ENCODE data around the gene MPZL3. TPM values are rescaled to one million over a fixed set of nuclear protein-coding genes. Genes with fewer than 3 reads are reported as not detected.

MPZL3 gene
- polyA plus RNA-seq, 1 donor from 2014 or later: 3.6 TPM

GRCh38 chr11:118276422-118276821, 24.3 kb upstream of the MPZL3 start:
- no peaks in the 10 kb centered on the region for H3K9me3 ChIP-seq (ENCODE audit: low read length)
- H3F3A ChIP-seq (ENCODE audit: insufficient read depth, low read length, poor library complexity, severe bottlenecking): no peaks in the 10 kb centered on the region
- H3K36me3 ChIP-seq (ENCODE audit: insufficient read depth, low read length): no peaks in the 10 kb centered on the region
- no peaks in the 10 kb centered on the region for H3K79me2 ChIP-seq (replicated peaks; ENCODE audit: insufficient read depth, low read length)
- H3K27ac ChIP-seq (ENCODE audit: low read length): no peak overlapping the region
- H3K4me2 ChIP-seq (ENCODE audit: low read length): no peak overlapping the region
- no peak overlapping the region for H2AFZ ChIP-seq (ENCODE audit: low read depth, low read length)
- no peaks in the 10 kb centered on the region for H3K9me2 ChIP-seq (ENCODE audit: insufficient read depth, low read length)
- no peaks in the 10 kb centered on the region for H4K20me1 ChIP-seq (ENCODE audit: insufficient read depth)
- TF ChIP-seq SMC3 (conservative IDR thresholded peaks at IDR 0.05; ENCODE audit: poor library complexity) (no peak), EZH2 (IDR thresholded peaks at IDR 0.05; ENCODE audit: borderline replicate concordance, insufficient read depth, low read length, poor library complexity, severe bottlenecking) (no peak)
- no peak overlapping the region for H3K9ac ChIP-seq (ENCODE audit: low read length)
- H3K4me3 ChIP-seq (ENCODE audit: low read length): no peak overlapping the region
- H3K27me3 ChIP-seq (ENCODE audit: insufficient read depth, low read depth, low read length): no peaks in the 10 kb centered on the region

DNA sequence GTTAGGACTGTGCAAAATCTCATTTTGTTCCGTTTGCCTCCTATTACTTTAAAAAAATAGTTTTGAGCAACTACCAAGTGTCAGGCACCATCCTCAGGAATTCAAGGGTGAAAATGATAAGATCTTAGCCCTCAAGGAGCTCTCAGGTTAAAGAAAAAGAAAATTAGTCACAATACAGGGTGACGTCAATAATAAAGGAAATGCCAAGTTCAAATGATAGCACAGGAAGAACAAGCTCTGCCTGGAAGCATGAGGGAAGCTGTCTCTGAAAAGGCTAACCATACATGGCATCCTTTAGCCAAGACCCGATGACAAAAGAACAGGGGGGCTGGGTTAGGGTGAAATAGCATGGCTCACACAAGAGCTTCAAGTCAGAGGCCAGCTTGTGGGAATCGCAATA, 23.0 kb upstream of the MPZL3 start:
- Histone ChIP-seq H3K9ac (ENCODE audit: low read length) (no peak overlapping the region), H2AFZ (ENCODE audit: low read depth, low read length) (no peak overlapping the region), H3K27ac (ENCODE audit: low read length) (no peak overlapping the region), H3K79me2 (replicated peaks; ENCODE audit: insufficient read depth, low read length) (no peaks in the 10 kb centered on the region), H3K4me2 (ENCODE audit: low read length) (no peak overlapping the region), H3K9me2 (ENCODE audit: insufficient read depth, low read length) (no peaks in the 10 kb centered on the region), H3K4me3 (ENCODE audit: low read length) (no peak overlapping the region), H4K20me1 (ENCODE audit: insufficient read depth) (no peaks in the 10 kb centered on the region), H3K9me3 (ENCODE audit: low read length) (no peaks in the 10 kb centered on the region), H3F3A (ENCODE audit: insufficient read depth, low read length, poor library complexity, severe bottlenecking) (no peaks in the 10 kb centered on the region), H3K27me3 (ENCODE audit: insufficient read depth, low read depth, low read length) (no peaks in the 10 kb centered on the region), H3K36me3 (ENCODE audit: insufficient read depth, low read length) (no peaks in the 10 kb centered on the region)
- TF ChIP-seq REST (IDR thresholded peaks at IDR 0.05; ENCODE audit: borderline replicate concordance): no peak
- TF ChIP-seq EZH2 (IDR thresholded peaks at IDR 0.05; ENCODE audit: borderline replicate concordance, insufficient read depth, low read length, poor library complexity, severe bottlenecking): no peak
- TF ChIP-seq MXI1 (conservative IDR thresholded peaks at IDR 0.05; ENCODE audit: poor library complexity, severe bottlenecking): no peak
- TF ChIP-seq SMC3 (conservative IDR thresholded peaks at IDR 0.05; ENCODE audit: poor library complexity): no peak
- TF ChIP-seq, protein P1, sequence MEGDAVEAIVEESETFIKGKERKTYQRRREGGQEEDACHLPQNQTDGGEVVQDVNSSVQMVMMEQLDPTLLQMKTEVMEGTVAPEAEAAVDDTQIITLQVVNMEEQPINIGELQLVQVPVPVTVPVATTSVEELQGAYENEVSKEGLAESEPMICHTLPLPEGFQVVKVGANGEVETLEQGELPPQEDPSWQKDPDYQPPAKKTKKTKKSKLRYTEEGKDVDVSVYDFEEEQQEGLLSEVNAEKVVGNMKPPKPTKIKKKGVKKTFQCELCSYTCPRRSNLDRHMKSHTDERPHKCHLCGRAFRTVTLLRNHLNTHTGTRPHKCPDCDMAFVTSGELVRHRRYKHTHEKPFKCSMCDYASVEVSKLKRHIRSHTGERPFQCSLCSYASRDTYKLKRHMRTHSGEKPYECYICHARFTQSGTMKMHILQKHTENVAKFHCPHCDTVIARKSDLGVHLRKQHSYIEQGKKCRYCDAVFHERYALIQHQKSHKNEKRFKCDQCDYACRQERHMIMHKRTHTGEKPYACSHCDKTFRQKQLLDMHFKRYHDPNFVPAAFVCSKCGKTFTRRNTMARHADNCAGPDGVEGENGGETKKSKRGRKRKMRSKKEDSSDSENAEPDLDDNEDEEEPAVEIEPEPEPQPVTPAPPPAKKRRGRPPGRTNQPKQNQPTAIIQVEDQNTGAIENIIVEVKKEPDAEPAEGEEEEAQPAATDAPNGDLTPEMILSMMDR (IDR thresholded peaks at IDR 0.05; ENCODE audit: poor library complexity, severe bottlenecking): no peak
- TF ChIP-seq RAD21 (conservative IDR thresholded peaks at IDR 0.05): no peak
- TF ChIP-seq POLR2AphosphoS5 (IDR thresholded peaks at IDR 0.05): no peak
- no peak for TF ChIP-seq EP300 (conservative IDR thresholded peaks at IDR 0.05; ENCODE audit: poor library complexity, severe bottlenecking)
- TF ChIP-seq TAF1 (IDR thresholded peaks at IDR 0.05; ENCODE audit: low read depth): no peak

- H3K9ac ChIP-seq (ENCODE audit: low read length): no peak overlapping the region
- no peaks in the 10 kb centered on the region for H3K9me2 ChIP-seq (ENCODE audit: insufficient read depth, low read length)
- H3K36me3 ChIP-seq (ENCODE audit: insufficient read depth, low read length): no peaks in the 10 kb centered on the region
- no peak overlapping the region for H2AFZ ChIP-seq (ENCODE audit: low read depth, low read length)
- no peaks in the 10 kb centered on the region for H4K20me1 ChIP-seq (ENCODE audit: insufficient read depth)
- no peak overlapping the region for H3K4me2 ChIP-seq (ENCODE audit: low read length)
- no peaks in the 10 kb centered on the region for H3K79me2 ChIP-seq (replicated peaks; ENCODE audit: insufficient read depth, low read length)
- H3K27ac ChIP-seq (ENCODE audit: low read length): no peak overlapping the region
- TF ChIP-seq EZH2 (IDR thresholded peaks at IDR 0.05; ENCODE audit: borderline replicate concordance, insufficient read depth, low read length, poor library complexity, severe bottlenecking) (no peak), RAD21 (conservative IDR thresholded peaks at IDR 0.05) (no peak), SMC3 (conservative IDR thresholded peaks at IDR 0.05; ENCODE audit: poor library complexity) (no peak), TAF1 (IDR thresholded peaks at IDR 0.05; ENCODE audit: low read depth) (no peak), POLR2AphosphoS5 (IDR thresholded peaks at IDR 0.05) (no peak), REST (IDR thresholded peaks at IDR 0.05; ENCODE audit: borderline replicate concordance) (no peak), EP300 (conservative IDR thresholded peaks at IDR 0.05; ENCODE audit: poor library complexity, severe bottlenecking) (no peak), MXI1 (conservative IDR thresholded peaks at IDR 0.05; ENCODE audit: poor library complexity, severe bottlenecking) (no peak)
- TF ChIP-seq, protein P1 (IDR thresholded peaks at IDR 0.05; ENCODE audit: poor library complexity, severe bottlenecking): no peak
- H3K9me3 ChIP-seq (ENCODE audit: low read length): no peaks in the 10 kb centered on the region
- no peaks in the 10 kb centered on the region for H3K27me3 ChIP-seq (ENCODE audit: insufficient read depth, low read depth, low read length)
- no peaks in the 10 kb centered on the region for H3F3A ChIP-seq (ENCODE audit: insufficient read depth, low read length, poor library complexity, severe bottlenecking)
- H3K4me3 ChIP-seq (ENCODE audit: low read length): no peak overlapping the region
Measured at GRCh38 chr11:118274186-118274585, 22.0 kb upstream of the MPZL3 start.

Data from neural cell (in vitro differentiated cells).